ENCODE measurements around the gene REEP3.
A peak's percentile ranks its signal among the peaks of the same experiment; 100 is the strongest.

REEP3 gene

GRCh38 chr10:63630085-63630930, 109.1 kb downstream of the REEP3 start:
- peak overlapping the region; percentile 74 for H3K9ac ChIP-seq (ENCODE audit: low read length)
- no peaks in the 10 kb centered on the region for H3K36me3 ChIP-seq (ENCODE audit: control insufficient read depth, insufficient read depth, low read length)
- no peaks in the 10 kb centered on the region for H3K27me3 ChIP-seq (ENCODE audit: control insufficient read depth, insufficient read depth, low read length)
- peak overlapping the region; percentile 67 for H3K4me3 ChIP-seq (ENCODE audit: low read length)
- peaks cover 21% of the 10 kb centered on the region for H3K4me1 ChIP-seq (ENCODE audit: control insufficient read depth, insufficient read depth, low read length)
- peak overlapping the region; percentile 95 for H3K27ac ChIP-seq (ENCODE audit: low read depth, low read length)

GRCh38 chr10:63630931-63631680, 109.9 kb downstream of the REEP3 start:
- H3K27ac ChIP-seq (ENCODE audit: low read depth, low read length): peak overlapping the region; percentile 95
- peaks cover 21% of the 10 kb centered on the region for H3K4me1 ChIP-seq (ENCODE audit: control insufficient read depth, insufficient read depth, low read length)
- H3K9ac ChIP-seq (ENCODE audit: low read length): peak overlapping the region; percentile 42
- H3K4me3 ChIP-seq (ENCODE audit: low read length): peak overlapping the region; percentile 67
- H3K36me3 ChIP-seq (ENCODE audit: control insufficient read depth, insufficient read depth, low read length): no peaks in the 10 kb centered on the region
- no peaks in the 10 kb centered on the region for H3K27me3 ChIP-seq (ENCODE audit: control insufficient read depth, insufficient read depth, low read length)

DNA sequence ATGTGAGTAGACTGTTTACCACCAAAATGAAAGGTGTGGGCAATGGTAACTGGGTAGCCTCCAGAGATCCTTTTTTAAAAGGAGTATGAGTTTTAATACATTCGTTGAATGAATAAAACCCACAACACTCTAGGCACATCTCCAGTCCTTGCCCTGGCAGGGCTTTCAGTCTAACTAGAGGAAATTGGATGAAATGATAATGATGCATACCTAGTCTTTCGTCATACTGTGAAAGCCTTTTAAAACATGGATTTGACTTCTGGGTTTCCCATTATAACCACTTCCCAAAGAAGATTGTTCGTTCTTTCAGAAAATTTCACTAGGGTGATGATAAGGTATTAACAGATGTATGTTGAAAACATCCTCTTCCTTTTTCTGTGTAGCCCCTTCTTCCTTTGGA, 110.8 kb downstream of the REEP3 start:
- no peaks in the 10 kb centered on the region for H3K27me3 ChIP-seq (ENCODE audit: control insufficient read depth, insufficient read depth, low read length)
- H3K36me3 ChIP-seq (ENCODE audit: control insufficient read depth, insufficient read depth, low read length): no peaks in the 10 kb centered on the region
- H3K27ac ChIP-seq (ENCODE audit: low read depth, low read length): peak overlapping the region; percentile 95
- peaks cover 21% of the 10 kb centered on the region for H3K4me1 ChIP-seq (ENCODE audit: control insufficient read depth, insufficient read depth, low read length)
- H3K4me3 ChIP-seq (ENCODE audit: low read length): no peak overlapping the region
- H3K9ac ChIP-seq (ENCODE audit: low read length): no peak overlapping the region

- no peaks in the 10 kb centered on the region for H3K36me3 ChIP-seq (ENCODE audit: control insufficient read depth, insufficient read depth, low read length)
- no peak overlapping the region for H3K4me3 ChIP-seq (ENCODE audit: low read length)
- H3K4me1 ChIP-seq (ENCODE audit: control insufficient read depth, insufficient read depth, low read length): peaks cover 6% of the 10 kb centered on the region
- no peaks in the 10 kb centered on the region for H3K27me3 ChIP-seq (ENCODE audit: control insufficient read depth, insufficient read depth, low read length)
- H3K27ac ChIP-seq (ENCODE audit: low read depth, low read length): no peak overlapping the region
- H3K9ac ChIP-seq (ENCODE audit: low read length): no peak overlapping the region
These were observed 112.7 kb downstream of the REEP3 start for GRCh38 chr10:63633677-63634487.

DNA sequence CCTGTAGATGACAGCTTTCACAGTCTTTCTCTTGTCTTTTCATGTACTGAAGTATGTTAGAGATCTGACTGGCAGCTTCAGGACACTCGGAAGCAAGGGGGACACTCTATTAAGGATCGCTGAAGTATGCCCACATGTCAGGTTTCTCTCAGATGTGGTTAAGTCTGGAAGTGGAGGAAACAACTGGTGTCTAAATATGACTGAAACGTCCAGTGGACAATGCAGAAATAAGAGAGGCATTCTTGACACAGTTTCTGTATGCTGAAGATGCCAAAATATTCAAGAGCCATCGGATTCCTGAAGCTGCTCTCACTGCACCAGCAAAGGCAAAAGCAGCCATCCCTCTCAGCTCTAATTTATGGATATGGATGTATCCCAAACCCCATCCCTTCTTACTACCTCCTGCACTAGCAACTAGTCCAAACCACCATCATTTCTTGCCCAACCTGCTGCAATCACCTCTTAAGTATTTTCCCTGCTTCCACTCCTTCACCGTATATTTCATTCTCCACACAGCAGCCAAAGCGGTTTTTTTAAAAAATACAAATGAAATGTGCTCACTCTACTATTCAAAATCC, 113.4 kb downstream of the REEP3 start:
- no peaks in the 10 kb centered on the region for H3K27me3 ChIP-seq (ENCODE audit: control insufficient read depth, insufficient read depth, low read length)
- no peak overlapping the region for H3K27ac ChIP-seq (ENCODE audit: low read depth, low read length)
- H3K4me3 ChIP-seq (ENCODE audit: low read length): no peak overlapping the region
- peaks cover 6% of the 10 kb centered on the region for H3K4me1 ChIP-seq (ENCODE audit: control insufficient read depth, insufficient read depth, low read length)
- H3K36me3 ChIP-seq (ENCODE audit: control insufficient read depth, insufficient read depth, low read length): no peaks in the 10 kb centered on the region
- no peak overlapping the region for H3K9ac ChIP-seq (ENCODE audit: low read length)

- Histone ChIP-seq H3K27ac (ENCODE audit: low read depth, low read length) (no peak overlapping the region), H3K27me3 (ENCODE audit: control insufficient read depth, insufficient read depth, low read length) (no peaks in the 10 kb centered on the region), H3K36me3 (ENCODE audit: control insufficient read depth, insufficient read depth, low read length) (no peaks in the 10 kb centered on the region), H3K9ac (ENCODE audit: low read length) (no peak overlapping the region), H3K4me3 (ENCODE audit: low read length) (no peak overlapping the region), H3K4me1 (ENCODE audit: control insufficient read depth, insufficient read depth, low read length) (no peaks in the 10 kb centered on the region)
These were observed 115.6 kb downstream of the REEP3 start for GRCh38 chr10:63636812-63637211.

DNA sequence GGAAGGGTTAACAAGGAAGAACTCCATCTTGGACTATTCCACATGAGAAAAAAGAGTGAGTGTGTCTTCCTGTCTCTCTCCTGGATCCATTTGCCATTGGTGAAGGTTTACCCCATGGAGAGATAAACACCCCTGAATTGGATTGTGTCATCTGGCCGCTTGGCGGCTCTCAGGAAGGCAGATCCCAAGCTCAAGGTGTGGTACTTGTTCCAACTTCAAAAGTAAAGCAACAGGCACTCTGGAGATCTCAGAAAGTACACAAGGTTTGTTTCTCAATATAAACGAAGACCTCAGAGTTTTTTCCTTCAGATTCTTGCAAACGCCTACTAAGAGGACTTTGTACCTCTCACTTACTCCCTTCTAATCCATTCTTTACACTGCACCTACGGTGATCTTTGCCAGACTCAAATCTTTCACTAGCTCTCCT, 116.7 kb downstream of the REEP3 start:
- H3K36me3 ChIP-seq (ENCODE audit: control insufficient read depth, insufficient read depth, low read length): no peaks in the 10 kb centered on the region
- H3K27me3 ChIP-seq (ENCODE audit: control insufficient read depth, insufficient read depth, low read length): no peaks in the 10 kb centered on the region
- H3K4me1 ChIP-seq (ENCODE audit: control insufficient read depth, insufficient read depth, low read length): no peaks in the 10 kb centered on the region
- H3K9ac ChIP-seq (ENCODE audit: low read length): no peak overlapping the region
- H3K4me3 ChIP-seq (ENCODE audit: low read length): no peak overlapping the region
- no peak overlapping the region for H3K27ac ChIP-seq (ENCODE audit: low read depth, low read length)

GRCh38 chr10:63641366-63641765, 120.2 kb downstream of the REEP3 start:
- H3K36me3 ChIP-seq (ENCODE audit: control insufficient read depth, insufficient read depth, low read length): no peaks in the 10 kb centered on the region
- H3K27ac ChIP-seq (ENCODE audit: low read depth, low read length): no peak overlapping the region
- no peaks in the 10 kb centered on the region for H3K4me1 ChIP-seq (ENCODE audit: control insufficient read depth, insufficient read depth, low read length)
- H3K9ac ChIP-seq (ENCODE audit: low read length): no peak overlapping the region
- no peaks in the 10 kb centered on the region for H3K27me3 ChIP-seq (ENCODE audit: control insufficient read depth, insufficient read depth, low read length)
- H3K4me3 ChIP-seq (ENCODE audit: low read length): no peak overlapping the region

DNA sequence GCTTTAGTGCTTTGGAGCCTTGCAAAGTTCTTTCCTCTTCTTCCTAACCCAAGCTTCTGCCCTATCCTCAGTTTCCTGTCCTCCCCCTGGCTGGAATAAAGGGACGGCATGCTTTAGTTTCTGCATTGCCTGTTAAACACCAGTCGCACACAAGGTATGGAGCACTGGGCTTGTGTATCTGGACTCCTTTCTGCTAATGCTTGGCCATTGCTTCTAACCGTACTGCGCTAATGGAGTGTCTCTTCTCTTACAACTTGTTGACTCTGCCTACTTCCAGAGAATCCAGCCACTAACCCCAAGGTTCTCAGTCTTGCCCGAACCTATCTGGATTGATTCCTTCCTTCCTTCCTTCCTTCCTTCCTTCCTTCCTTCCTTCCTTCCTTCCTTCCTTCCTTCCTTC, 120.6 kb downstream of the REEP3 start:
- Histone ChIP-seq H3K4me3 (ENCODE audit: low read length) (no peak overlapping the region), H3K27me3 (ENCODE audit: control insufficient read depth, insufficient read depth, low read length) (no peaks in the 10 kb centered on the region), H3K36me3 (ENCODE audit: control insufficient read depth, insufficient read depth, low read length) (no peaks in the 10 kb centered on the region), H3K27ac (ENCODE audit: low read depth, low read length) (no peak overlapping the region), H3K9ac (ENCODE audit: low read length) (no peak overlapping the region), H3K4me1 (ENCODE audit: control insufficient read depth, insufficient read depth, low read length) (no peaks in the 10 kb centered on the region)

GRCh38 chr10:63642808-63643207, 121.6 kb downstream of the REEP3 start:
- Histone ChIP-seq H3K4me1 (ENCODE audit: control insufficient read depth, insufficient read depth, low read length) (no peaks in the 10 kb centered on the region), H3K27ac (ENCODE audit: low read depth, low read length) (no peak overlapping the region)

DNA sequence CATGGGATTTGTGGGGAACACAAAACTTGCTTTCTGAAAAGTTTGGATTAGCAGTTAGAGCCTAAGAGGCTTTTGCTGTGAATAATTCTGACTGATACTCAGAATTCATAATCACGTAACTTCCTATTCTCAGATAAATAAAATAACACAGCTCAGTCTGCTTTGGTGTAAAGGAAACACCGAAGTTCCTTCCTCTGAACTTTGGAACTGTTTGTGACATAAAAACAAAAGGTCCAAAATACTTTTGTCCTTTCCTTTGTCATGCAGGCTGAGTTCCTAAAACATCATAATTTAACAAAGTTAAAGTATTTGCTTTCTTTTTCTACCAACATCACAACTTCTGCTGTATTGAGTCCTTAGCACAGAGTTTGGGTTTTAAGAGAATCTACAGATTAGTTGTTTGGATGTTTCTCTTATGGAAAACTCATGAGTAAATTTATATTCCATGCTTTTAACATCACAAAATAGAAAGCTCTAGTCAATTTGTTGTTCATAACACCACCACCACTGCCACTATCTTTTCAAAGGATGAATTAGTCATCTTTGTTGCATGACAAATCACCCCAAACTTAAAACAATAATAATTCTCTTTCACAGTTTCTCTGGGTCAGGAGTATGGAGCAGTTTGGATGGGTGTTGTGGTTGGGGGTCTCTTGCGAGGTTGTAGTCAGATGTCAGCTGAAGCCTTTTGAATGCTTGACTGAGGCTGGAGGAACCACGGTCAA, 123.4 kb downstream of the REEP3 start:
- H3K27ac ChIP-seq (ENCODE audit: low read depth, low read length): peak overlapping the region; percentile 6
- no peaks in the 10 kb centered on the region for H3K4me1 ChIP-seq (ENCODE audit: control insufficient read depth, insufficient read depth, low read length)
- no peak overlapping the region for H3K9ac ChIP-seq (ENCODE audit: low read length)
- no peaks in the 10 kb centered on the region for H3K36me3 ChIP-seq (ENCODE audit: control insufficient read depth, insufficient read depth, low read length)
- H3K4me3 ChIP-seq (ENCODE audit: low read length): no peak overlapping the region
- H3K27me3 ChIP-seq (ENCODE audit: control insufficient read depth, insufficient read depth, low read length): no peaks in the 10 kb centered on the region

More at GRCh38 chr10:63642808-63643207, 121.6 kb downstream of the REEP3 start:
- no peaks in the 10 kb centered on the region for H3K27me3 ChIP-seq (ENCODE audit: control insufficient read depth, insufficient read depth, low read length)
- H3K9ac ChIP-seq (ENCODE audit: low read length): no peak overlapping the region
- H3K4me3 ChIP-seq (ENCODE audit: low read length): no peak overlapping the region
- H3K36me3 ChIP-seq (ENCODE audit: control insufficient read depth, insufficient read depth, low read length): no peaks in the 10 kb centered on the region

Data from rectal smooth muscle tissue (tissue), 1 donor.